Sigmoid colon (tissue), 4 donors: ENCODE results near the gene MYH10.

Experiments
- EP300 ChIP-seq, 4 donors: sonication (generic); formaldehyde crosslinking; IDR thresholded peaks; one replicate each; pipeline ENCODE4 v1.6.1; 2017; ENCODE audit warnings: antibody characterized with exemption in 4 of 4
- POLR2A ChIP-seq, 2 donors: fragments of 450-650 bp; IDR thresholded peaks; one replicate each; pipeline ENCODE4 v1.6.1; 2016; ENCODE audit warnings: antibody characterized with exemption in 2 of 2, mild to moderate bottlenecking in 2 of 2, moderate library complexity in 2 of 2
- POLR2AphosphoS5 ChIP-seq, 4 donors: sonication (generic); formaldehyde crosslinking; IDR thresholded peaks; one replicate each; pipeline ENCODE4 v1.6.1; 2017; ENCODE audit warnings: antibody characterized with exemption in 4 of 4
- TF ChIP-seq, protein P1 (sequence below), 4 experiments: fragments of 450-650 bp in 3 of 4; fragments of 200-600 bp in 1 of 4; IDR thresholded peaks; one replicate each; pipeline ENCODE4 v1.5.1; 2016 to 2019; ENCODE audit warnings: antibody characterized with exemption in 4 of 4, mild to moderate bottlenecking in 3 of 4, moderate library complexity in 2 of 4

DNA sequence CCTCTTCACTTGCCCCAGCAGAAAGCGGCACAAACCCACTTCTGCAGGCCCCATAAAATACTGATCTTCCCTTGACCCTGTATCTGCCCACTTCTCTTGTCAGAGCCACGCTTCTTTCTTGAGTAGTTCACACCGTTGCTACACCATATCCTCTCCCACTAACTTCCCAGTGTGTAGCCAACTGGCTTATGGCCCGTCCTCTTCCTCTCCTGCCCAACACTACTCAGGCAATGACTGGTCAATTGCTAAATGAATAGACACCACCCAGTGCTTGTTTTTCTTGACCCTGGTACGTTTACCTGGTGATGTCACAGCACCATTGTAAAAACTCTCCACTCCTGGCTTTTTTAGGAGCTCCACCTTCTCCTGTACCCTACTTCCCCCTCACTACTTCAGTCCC is 107.9 kb downstream of the MYH10 start:
- TF ChIP-seq POLR2AphosphoS5 (IDR thresholded peaks at IDR 0.05) (no peak), POLR2A (IDR thresholded peaks at IDR 0.05) (no peak), EP300 (IDR thresholded peaks at IDR 0.05) (no peak)
- TF ChIP-seq, protein P1, sequence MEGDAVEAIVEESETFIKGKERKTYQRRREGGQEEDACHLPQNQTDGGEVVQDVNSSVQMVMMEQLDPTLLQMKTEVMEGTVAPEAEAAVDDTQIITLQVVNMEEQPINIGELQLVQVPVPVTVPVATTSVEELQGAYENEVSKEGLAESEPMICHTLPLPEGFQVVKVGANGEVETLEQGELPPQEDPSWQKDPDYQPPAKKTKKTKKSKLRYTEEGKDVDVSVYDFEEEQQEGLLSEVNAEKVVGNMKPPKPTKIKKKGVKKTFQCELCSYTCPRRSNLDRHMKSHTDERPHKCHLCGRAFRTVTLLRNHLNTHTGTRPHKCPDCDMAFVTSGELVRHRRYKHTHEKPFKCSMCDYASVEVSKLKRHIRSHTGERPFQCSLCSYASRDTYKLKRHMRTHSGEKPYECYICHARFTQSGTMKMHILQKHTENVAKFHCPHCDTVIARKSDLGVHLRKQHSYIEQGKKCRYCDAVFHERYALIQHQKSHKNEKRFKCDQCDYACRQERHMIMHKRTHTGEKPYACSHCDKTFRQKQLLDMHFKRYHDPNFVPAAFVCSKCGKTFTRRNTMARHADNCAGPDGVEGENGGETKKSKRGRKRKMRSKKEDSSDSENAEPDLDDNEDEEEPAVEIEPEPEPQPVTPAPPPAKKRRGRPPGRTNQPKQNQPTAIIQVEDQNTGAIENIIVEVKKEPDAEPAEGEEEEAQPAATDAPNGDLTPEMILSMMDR (IDR thresholded peaks at IDR 0.05) = no peak
